OCI-LY1 (cell line): ENCODE data around the gene FAM89A.

Source experiments
- H2AFZ ChIP-seq: fragments of 200-600 bp; sonication (generic), shearing (Covaris generic); 2 replicates; pipeline ENCODE4 v1.6.0; 2014; ENCODE audit warnings: antibody characterized with exemption, mild to moderate bottlenecking, low read length
- H3F3A ChIP-seq: fragments of 200-600 bp; sonication (generic), shearing (Covaris generic); 2 replicates; pipeline ENCODE4 v1.6.0; 2014; ENCODE audit warnings: mild to moderate bottlenecking, antibody characterized with exemption, low read length, moderate library complexity; ENCODE audit not compliant: insufficient read depth
- H3K27ac ChIP-seq: fragments of 200-600 bp; sonication (generic); 2 replicates; pipeline ENCODE4 v1.5.1; 2014; ENCODE audit warnings: low read length, mixed run types, mild to moderate bottlenecking, low read depth; ENCODE audit not compliant: poor library complexity, severe bottlenecking
- H3K27me3 ChIP-seq: fragments of 200-600 bp; sonication (generic); 2 replicates; pipeline ENCODE4 v1.6.0; 2014; ENCODE audit warnings: antibody characterized with exemption, mild to moderate bottlenecking, low read length, moderate library complexity; ENCODE audit not compliant: insufficient read depth
- H3K36me3 ChIP-seq: fragments of 200-600 bp; sonication (generic); 2 replicates; pipeline ENCODE4 v1.6.1; 2014; ENCODE audit warnings: mild to moderate bottlenecking, antibody characterized with exemption, low read length, moderate library complexity, mixed read lengths; ENCODE audit not compliant: insufficient read depth
- H3K4me1 ChIP-seq: fragments of 200-600 bp; sonication (generic); 2 replicates; pipeline ENCODE4 v1.5.1; 2014; ENCODE audit warnings: mild to moderate bottlenecking, low read length, moderate library complexity; ENCODE audit not compliant: insufficient read depth, severe bottlenecking
- H3K4me2 ChIP-seq: fragments of 200-600 bp; sonication (generic), shearing (Covaris generic); 2 replicates; pipeline ENCODE4 v1.6.1; 2014; ENCODE audit warnings: low read length
- H3K4me3 ChIP-seq: fragments of 200-600 bp; sonication (generic); 2 replicates; pipeline ENCODE4 v1.5.1; 2014; ENCODE audit warnings: low read length, low read depth, mild to moderate bottlenecking, mixed read lengths; ENCODE audit not compliant: poor library complexity, severe bottlenecking
- H3K79me2 ChIP-seq: fragments of 200-600 bp; shearing (Covaris generic); 2 replicates; pipeline ENCODE4 v1.6.1; 2016; ENCODE audit warnings: mixed run types, low read length, mixed read lengths; ENCODE audit not compliant: insufficient read depth
- H3K9ac ChIP-seq: fragments of 200-600 bp; sonication (generic), shearing (Covaris generic); 2 replicates; pipeline ENCODE4 v1.6.1; 2014; ENCODE audit warnings: mild to moderate bottlenecking, low read length, mixed read lengths
- H3K9me2 ChIP-seq: fragments of 200-600 bp; sonication (generic), shearing (Covaris generic); 2 replicates; pipeline ENCODE4 v1.6.1; 2014; ENCODE audit warnings: low read depth, mild to moderate bottlenecking, low read length, mixed read lengths
- H3K9me3 ChIP-seq: fragments of 200-600 bp; shearing (Covaris generic); 2 replicates; pipeline ENCODE4 v1.6.1; 2014; ENCODE audit warnings: low read length, mixed read lengths
- H4K20me1 ChIP-seq: fragments of 200-600 bp; sonication (generic), shearing (Covaris generic); 2 replicates; pipeline ENCODE4 v1.6.0; 2016; ENCODE audit warnings: mild to moderate bottlenecking, low read length; ENCODE audit not compliant: insufficient read depth
- EZH2 ChIP-seq: fragments of 200-600 bp; sonication (generic), shearing (Covaris generic); IDR thresholded peaks from 2 replicates; pipeline ENCODE4 v1.8.0; 2017; ENCODE audit warnings: borderline replicate concordance, mixed run types, mild to moderate bottlenecking, antibody characterized with exemption, low read length, moderate library complexity, mixed read lengths
- TF ChIP-seq, protein P1 (sequence below): fragments of 200-600 bp; sonication (generic), shearing (Covaris generic); IDR thresholded peaks from 2 replicates; pipeline ENCODE4 v1.5.1; 2017; ENCODE audit warnings: mild to moderate bottlenecking, antibody characterized with exemption, low read length, moderate library complexity, mixed read lengths

FAM89A gene

DNA sequence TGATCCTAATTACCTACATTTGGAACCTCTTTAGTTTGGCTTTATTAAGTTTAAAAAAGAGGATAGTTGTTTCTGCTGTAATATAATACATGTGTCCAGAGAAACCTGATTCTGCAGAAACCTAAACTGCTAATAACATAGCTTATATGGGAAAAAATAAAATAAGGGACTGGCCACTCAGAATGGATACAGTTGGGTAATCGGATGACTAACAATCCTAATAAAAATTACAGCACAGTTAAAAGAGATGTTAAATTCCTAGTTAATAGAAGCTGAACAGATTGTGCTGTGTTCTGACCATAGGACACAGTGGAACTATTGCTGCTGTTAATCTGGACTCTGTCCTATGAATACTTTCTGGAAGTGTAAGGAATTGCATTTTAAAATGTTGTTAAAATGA is 45.2 kb downstream of the FAM89A start:
- Histone ChIP-seq H2AFZ (no peak overlapping the region), H3K27ac (no peak overlapping the region), H3K79me2 (no peaks in the 10 kb centered on the region), H3K9me3 (no peaks in the 10 kb centered on the region), H3F3A (no peaks in the 10 kb centered on the region), H4K20me1 (no peaks in the 10 kb centered on the region), H3K4me3 (no peak overlapping the region), H3K9me2 (no peaks in the 10 kb centered on the region), H3K4me1 (no peaks in the 10 kb centered on the region), H3K4me2 (no peak overlapping the region), H3K36me3 (peaks cover 75% of the 10 kb centered on the region), H3K27me3 (no peaks in the 10 kb centered on the region), H3K9ac (no peak overlapping the region)
- TF ChIP-seq, protein P1, sequence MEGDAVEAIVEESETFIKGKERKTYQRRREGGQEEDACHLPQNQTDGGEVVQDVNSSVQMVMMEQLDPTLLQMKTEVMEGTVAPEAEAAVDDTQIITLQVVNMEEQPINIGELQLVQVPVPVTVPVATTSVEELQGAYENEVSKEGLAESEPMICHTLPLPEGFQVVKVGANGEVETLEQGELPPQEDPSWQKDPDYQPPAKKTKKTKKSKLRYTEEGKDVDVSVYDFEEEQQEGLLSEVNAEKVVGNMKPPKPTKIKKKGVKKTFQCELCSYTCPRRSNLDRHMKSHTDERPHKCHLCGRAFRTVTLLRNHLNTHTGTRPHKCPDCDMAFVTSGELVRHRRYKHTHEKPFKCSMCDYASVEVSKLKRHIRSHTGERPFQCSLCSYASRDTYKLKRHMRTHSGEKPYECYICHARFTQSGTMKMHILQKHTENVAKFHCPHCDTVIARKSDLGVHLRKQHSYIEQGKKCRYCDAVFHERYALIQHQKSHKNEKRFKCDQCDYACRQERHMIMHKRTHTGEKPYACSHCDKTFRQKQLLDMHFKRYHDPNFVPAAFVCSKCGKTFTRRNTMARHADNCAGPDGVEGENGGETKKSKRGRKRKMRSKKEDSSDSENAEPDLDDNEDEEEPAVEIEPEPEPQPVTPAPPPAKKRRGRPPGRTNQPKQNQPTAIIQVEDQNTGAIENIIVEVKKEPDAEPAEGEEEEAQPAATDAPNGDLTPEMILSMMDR = no peak
- no peak for TF ChIP-seq EZH2

GRCh38 chr1:230992100-230992774 is 47.8 kb downstream of the FAM89A start:
- no peaks in the 10 kb centered on the region for H4K20me1 ChIP-seq
- no peaks in the 10 kb centered on the region for H3K27me3 ChIP-seq
- H3F3A ChIP-seq = no peaks in the 10 kb centered on the region
- no peaks in the 10 kb centered on the region for H3K9me2 ChIP-seq
- no peaks in the 10 kb centered on the region for H3K9me3 ChIP-seq
- H3K9ac ChIP-seq = no peak overlapping the region
- H3K4me3 ChIP-seq = no peak overlapping the region
- H3K79me2 ChIP-seq = peaks cover 13% of the 10 kb centered on the region; the same call in 1 of the 2 replicates
- H3K27ac ChIP-seq = no peak overlapping the region
- H3K4me1 ChIP-seq = no peaks in the 10 kb centered on the region
- H3K4me2 ChIP-seq = no peak overlapping the region
- peaks cover 63% of the 10 kb centered on the region for H3K36me3 ChIP-seq
- no peak for TF ChIP-seq EZH2
- TF ChIP-seq, protein P1 = no peak
- H2AFZ ChIP-seq = no peak overlapping the region

DNA sequence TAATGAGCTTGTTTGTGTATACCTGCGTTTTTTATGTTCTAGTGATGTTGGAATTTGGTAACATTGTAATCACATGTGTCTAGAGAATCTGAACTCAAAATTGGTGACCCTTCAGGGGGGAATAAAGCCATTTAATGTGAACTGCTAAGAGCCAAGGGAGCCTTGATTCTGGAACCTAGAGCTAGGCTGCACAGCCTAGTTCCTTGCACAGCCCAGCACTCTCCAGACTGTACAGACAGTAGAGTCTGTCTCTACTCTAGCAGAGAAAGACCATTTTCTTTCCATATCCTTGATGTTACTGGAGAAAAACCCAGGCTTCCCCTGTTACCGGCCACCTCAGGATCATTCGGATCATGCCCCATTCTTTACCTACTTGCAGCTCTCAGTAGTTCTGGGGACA is 52.6 kb downstream of the FAM89A start:
- Histone ChIP-seq H3K36me3 (peaks cover 46% of the 10 kb centered on the region), H3K27me3 (no peaks in the 10 kb centered on the region), H3K27ac (no peak overlapping the region), H3K9me2 (no peaks in the 10 kb centered on the region), H3K79me2 (peaks cover 13% of the 10 kb centered on the region; the same call in 1 of the 2 replicates), H3K9me3 (no peaks in the 10 kb centered on the region), H3K4me1 (no peaks in the 10 kb centered on the region), H2AFZ (no peak overlapping the region), H4K20me1 (no peaks in the 10 kb centered on the region), H3K9ac (no peak overlapping the region), H3K4me3 (no peak overlapping the region), H3K4me2 (no peak overlapping the region), H3F3A (no peaks in the 10 kb centered on the region)
- TF ChIP-seq, protein P1 = no peak
- no peak for TF ChIP-seq EZH2
